A673 (cell line): ENCODE results near the gene LAMA2. TPM values are rescaled to one million over a fixed set of nuclear protein-coding genes. Genes with fewer than 3 reads are reported as not detected.

Source experiments
- BruUV-seq: library from RNA; stranded (reverse); fragments of 400-500 nt; replicated peaks from 2 replicates; lab custom pipeline; 2021; lab: Mats Ljungman, UMichigan
- CTCF ChIA-PET: fragments of 300-600 bp; sonication (Branson Sonifier 250); formaldehyde crosslinking; loops from one replicate; lab custom pipeline; 2022; ENCODE audit warnings: antibody characterized with exemption; lab: Charles Lee
- POLR2A ChIA-PET: fragments of 300-600 bp; sonication (Branson Sonifier 250); formaldehyde crosslinking; loops from one replicate; lab custom pipeline; 2022; ENCODE audit warnings: antibody characterized with exemption; ENCODE audit not compliant: low non-redundant PET; lab: Charles Lee
- DNase-seq: peaks from one replicate; pipeline ENCODE4 v3.0.0-alpha.2; 2015; ENCODE audit warnings: low spot score
- H3K27ac ChIP-seq: fragments of 200-600 bp; sonication (generic); 2 replicates; pipeline ENCODE4 v1.5.1; 2016; ENCODE audit warnings: mixed run types, low read depth, mild to moderate bottlenecking, mixed read lengths, antibody characterized with exemption, low read length; ENCODE audit not compliant: poor library complexity, severe bottlenecking
- H3K27me3 ChIP-seq: fragments of 200-600 bp; sonication (generic); replicated peaks from 2 replicates; pipeline ENCODE4 v1.6.1; 2017; ENCODE audit warnings: mixed run types, low read depth, mild to moderate bottlenecking, mixed read lengths, antibody characterized with exemption, low read length; ENCODE audit not compliant: insufficient read depth, poor library complexity
- H3K36me3 ChIP-seq: fragments of 200-600 bp; sonication (generic); 2 replicates; pipeline ENCODE4 v1.6.1; 2016; ENCODE audit warnings: mixed run types, mild to moderate bottlenecking, mixed read lengths, antibody characterized with exemption, low read length; ENCODE audit not compliant: insufficient read depth, poor library complexity, severe bottlenecking
- H3K4me1 ChIP-seq: fragments of 200-600 bp; sonication (generic); 2 replicates; pipeline ENCODE4 v1.6.1; 2017; ENCODE audit warnings: mixed run types, mild to moderate bottlenecking, mixed read lengths, antibody characterized with exemption, low read length; ENCODE audit not compliant: insufficient read depth, poor library complexity, severe bottlenecking
- H3K4me3 ChIP-seq: fragments of 200-600 bp; sonication (generic); 2 replicates; pipeline ENCODE4 v1.5.1; 2016; ENCODE audit warnings: low read depth, mixed run types, mild to moderate bottlenecking, mixed read lengths, low read length; ENCODE audit not compliant: poor library complexity, severe bottlenecking
- H3K9me3 ChIP-seq: fragments of 200-600 bp; sonication (generic); 2 replicates; pipeline ENCODE4 v1.6.1; 2016; ENCODE audit warnings: mixed run types, low read depth, mild to moderate bottlenecking, mixed read lengths, antibody characterized with exemption, low read length; ENCODE audit not compliant: poor library complexity, severe bottlenecking
- EZH2 ChIP-seq: fragments of 200-600 bp; sonication (generic); IDR thresholded peaks from 2 replicates; pipeline ENCODE4 v1.6.1; 2017; ENCODE audit warnings: borderline replicate concordance, low read depth, mild to moderate bottlenecking, mixed read lengths, antibody characterized with exemption, low read length; ENCODE audit not compliant: poor library complexity, severe bottlenecking
- intact Hi-C: fragments of 100-400 bp; cut with micrococcal nuclease; formaldehyde crosslinking; loops from one replicate; pipeline ENCODE4 v1.10.0; 2022; ENCODE audit not compliant: unreplicated experiment
- total RNA-seq: library from RNA; stranded (reverse); gene quantifications from 2 replicates; pipeline ENCODE4 v1.2.3, GENCODE V29; 2021
- TF ChIP-seq, protein P1 (sequence below): fragments of 300-800, 200-600 bp; sonication (generic); conservative IDR thresholded peaks from 2 replicates; pipeline ENCODE4 v1.5.1; 2017; ENCODE audit warnings: low read depth, mild to moderate bottlenecking, antibody characterized with exemption, low read length, moderate library complexity, mixed read lengths

The LAMA2 gene
- total RNA-seq, 1 experiment from 2014 or later = 2.2 TPM

DNA sequence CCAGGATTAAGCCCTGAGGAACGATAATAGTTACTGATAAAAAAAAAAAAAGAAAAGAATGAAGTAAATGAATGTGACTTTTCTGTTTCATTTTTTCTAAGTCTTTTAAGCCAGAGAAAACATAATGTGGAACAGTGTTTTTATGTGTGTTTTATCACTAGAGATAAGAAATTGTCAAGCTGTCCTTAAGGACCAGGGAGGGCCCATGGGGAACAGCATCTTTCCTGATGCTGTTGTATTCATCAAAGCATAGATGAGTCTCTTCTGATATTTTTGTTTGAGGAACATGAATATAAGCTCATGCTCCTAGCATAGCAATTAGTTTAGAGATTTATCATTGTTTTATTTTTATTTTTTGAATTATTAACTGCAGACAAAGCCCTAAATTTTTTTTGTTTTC is 150.2 kb downstream of the LAMA2 start:
- no peak for DNase-seq
- Histone ChIP-seq H3K4me3 (no peak overlapping the region), H3K27me3 (no peaks in the 10 kb centered on the region), H3K9me3 (no peaks in the 10 kb centered on the region), H3K4me1 (peaks cover 6% of the 10 kb centered on the region), H3K36me3 (no peaks in the 10 kb centered on the region), H3K27ac (no peak overlapping the region)
- ChIA-PET CTCF (no interaction called here), POLR2A (no interaction called here)
- intact Hi-C loops = no loop called here
- TF ChIP-seq, protein P1, sequence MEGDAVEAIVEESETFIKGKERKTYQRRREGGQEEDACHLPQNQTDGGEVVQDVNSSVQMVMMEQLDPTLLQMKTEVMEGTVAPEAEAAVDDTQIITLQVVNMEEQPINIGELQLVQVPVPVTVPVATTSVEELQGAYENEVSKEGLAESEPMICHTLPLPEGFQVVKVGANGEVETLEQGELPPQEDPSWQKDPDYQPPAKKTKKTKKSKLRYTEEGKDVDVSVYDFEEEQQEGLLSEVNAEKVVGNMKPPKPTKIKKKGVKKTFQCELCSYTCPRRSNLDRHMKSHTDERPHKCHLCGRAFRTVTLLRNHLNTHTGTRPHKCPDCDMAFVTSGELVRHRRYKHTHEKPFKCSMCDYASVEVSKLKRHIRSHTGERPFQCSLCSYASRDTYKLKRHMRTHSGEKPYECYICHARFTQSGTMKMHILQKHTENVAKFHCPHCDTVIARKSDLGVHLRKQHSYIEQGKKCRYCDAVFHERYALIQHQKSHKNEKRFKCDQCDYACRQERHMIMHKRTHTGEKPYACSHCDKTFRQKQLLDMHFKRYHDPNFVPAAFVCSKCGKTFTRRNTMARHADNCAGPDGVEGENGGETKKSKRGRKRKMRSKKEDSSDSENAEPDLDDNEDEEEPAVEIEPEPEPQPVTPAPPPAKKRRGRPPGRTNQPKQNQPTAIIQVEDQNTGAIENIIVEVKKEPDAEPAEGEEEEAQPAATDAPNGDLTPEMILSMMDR = no peak
- TF ChIP-seq EZH2 = no peak
- BruUV-seq = no TSS peak

DNA sequence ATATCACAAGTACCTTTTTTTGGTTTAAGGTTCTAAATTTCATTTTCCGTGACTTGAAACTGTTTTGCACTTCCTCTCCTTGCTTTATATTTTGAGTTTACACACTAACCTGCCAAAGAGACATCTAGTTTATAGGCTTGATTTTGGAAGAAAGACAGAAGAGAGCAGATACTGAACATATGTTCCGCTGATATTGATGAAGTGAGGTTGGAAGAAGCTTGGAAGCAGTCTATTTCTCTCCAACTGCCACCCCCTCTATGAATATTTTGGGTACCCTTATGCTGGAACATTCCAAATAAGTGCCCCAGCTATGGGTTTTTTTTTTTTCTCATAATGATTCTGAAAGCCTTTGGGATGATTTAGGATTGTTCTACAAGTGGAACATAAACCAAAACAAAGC is 150.6 kb downstream of the LAMA2 start:
- TF ChIP-seq EZH2 = no peak
- Histone ChIP-seq H3K9me3 (no peaks in the 10 kb centered on the region), H3K4me1 (peaks cover 6% of the 10 kb centered on the region), H3K27ac (no peak overlapping the region), H3K4me3 (no peak overlapping the region), H3K27me3 (no peaks in the 10 kb centered on the region), H3K36me3 (no peaks in the 10 kb centered on the region)
- CTCF ChIA-PET = no interaction called here
- intact Hi-C loops = no loop called here
- BruUV-seq = no TSS peak
- no peak for DNase-seq
- POLR2A ChIA-PET = no interaction called here

DNA sequence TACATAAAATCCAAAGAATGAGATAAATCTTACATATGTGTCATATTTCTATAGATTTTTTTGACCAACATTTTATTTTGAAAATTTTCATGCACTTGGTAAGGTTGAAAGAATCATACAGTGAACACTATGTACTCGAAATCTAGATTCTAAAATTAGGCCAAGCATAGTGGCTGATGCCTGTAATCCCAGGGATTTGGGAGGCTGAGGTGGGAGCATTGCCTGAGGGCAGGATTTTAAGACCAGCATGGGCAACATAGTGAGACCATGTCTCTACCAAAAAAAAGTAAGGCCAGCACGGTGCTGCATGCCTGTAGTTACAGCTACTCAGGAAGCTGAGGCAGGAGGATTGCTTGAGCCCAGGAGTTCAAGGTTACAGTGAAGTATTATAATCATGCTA is 158.6 kb downstream of the LAMA2 start:
- Histone ChIP-seq H3K36me3 (no peaks in the 10 kb centered on the region), H3K27me3 (no peaks in the 10 kb centered on the region), H3K4me3 (no peak overlapping the region), H3K9me3 (no peaks in the 10 kb centered on the region), H3K4me1 (no peaks in the 10 kb centered on the region), H3K27ac (no peak overlapping the region)
- DNase-seq = no peak
- TF ChIP-seq EZH2 = no peak
- TF ChIP-seq, protein P1 = no peak
- no TSS peak for BruUV-seq
- CTCF ChIA-PET = no interaction called here
- POLR2A ChIA-PET = no interaction called here
- intact Hi-C loops = no loop called here

DNA sequence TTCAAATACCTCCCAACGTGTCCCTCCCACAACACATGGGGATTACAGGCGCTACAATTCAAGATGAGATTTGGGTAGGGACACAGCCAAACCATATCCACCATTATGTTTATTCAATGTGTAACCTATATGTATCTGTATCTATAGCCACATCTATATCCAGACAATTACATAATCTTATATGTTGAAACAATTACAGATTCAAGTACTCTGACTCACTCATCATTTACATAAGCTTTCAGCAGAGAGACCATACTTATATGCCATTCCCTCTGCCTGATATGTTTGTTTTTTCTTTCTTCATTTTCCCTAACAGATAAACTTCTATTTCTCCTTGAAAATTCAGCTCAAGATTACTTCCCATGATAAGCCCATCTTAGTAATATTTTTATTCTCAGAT is 163.6 kb downstream of the LAMA2 start:
- ChIA-PET CTCF (no interaction called here), POLR2A (no interaction called here)
- peak; percentile 8 for DNase-seq
- TF ChIP-seq, protein P1 = no peak
- no peak for TF ChIP-seq EZH2
- intact Hi-C loops = no loop called here
- Histone ChIP-seq H3K4me3 (no peak overlapping the region), H3K27ac (no peak overlapping the region), H3K36me3 (no peaks in the 10 kb centered on the region), H3K4me1 (no peaks in the 10 kb centered on the region), H3K27me3 (no peaks in the 10 kb centered on the region), H3K9me3 (no peaks in the 10 kb centered on the region)
- BruUV-seq = no TSS peak
